G401 (cell line): ENCODE measurements around the gene TNIP1. TPM values are rescaled to one million over a fixed set of nuclear protein-coding genes. Genes with fewer than 3 reads are reported as not detected.

Experiments used
- DNase-seq: peaks from one replicate; pipeline ENCODE4 v3.0.0-alpha.2; 2015; ENCODE audit warnings: low spot score
- in situ Hi-C: cut with HindIII; loops from 2 replicates; pipeline ENCODE4 v1.10.0; 2016; ENCODE audit warnings: low sequenced_read_pairs, mixed read lengths
- total RNA-seq: library from RNA; depleted of rRNA; stranded (reverse); fragments of >200 nt; shearing (Covaris generic); gene quantifications from 2 replicates; pipeline ENCODE4 v1.2.3, GENCODE V29; 2014

TNIP1 gene
- total RNA-seq, 1 experiment from 2014 or later = 40.4 TPM

- in situ Hi-C loops = no loop called here
- no peak for DNase-seq
Observed at GRCh38 chr5:151017897-151018296, 62.9 kb downstream of the TNIP1 start.

GRCh38 chr5:151016700-151017099 lies 64.1 kb downstream of the TNIP1 start:
- in situ Hi-C loops = no loop called here
- DNase-seq = no peak

GRCh38 chr5:151015974-151016587 lies 64.8 kb downstream of the TNIP1 start:
- no peak for DNase-seq
- in situ Hi-C loops = no loop called here

- no peak for DNase-seq
- in situ Hi-C loops = no loop called here
Observed at GRCh38 chr5:151014680-151015343, 66.0 kb downstream of the TNIP1 start.

- in situ Hi-C loops = no loop called here
- no peak for DNase-seq
Observed at GRCh38 chr5:151012862-151013261, 68.0 kb downstream of the TNIP1 start.

GRCh38 chr5:151008906-151009305 lies 71.9 kb downstream of the TNIP1 start:
- in situ Hi-C loops = no loop called here
- no peak for DNase-seq

- no peak for DNase-seq
- in situ Hi-C loops = no loop called here
Observed at GRCh38 chr5:151008210-151008491, 72.7 kb downstream of the TNIP1 start.

- DNase-seq = no peak
- in situ Hi-C loops = no loop called here
Observed at GRCh38 chr5:151007430-151008209, 73.2 kb downstream of the TNIP1 start.

- no peak for DNase-seq
- in situ Hi-C loops = no loop called here
Observed at GRCh38 chr5:151006704-151007334, 74.0 kb downstream of the TNIP1 start.

- in situ Hi-C loops = no loop called here
- DNase-seq = no peak
Observed at GRCh38 chr5:151005950-151006576, 74.8 kb downstream of the TNIP1 start.

GRCh38 chr5:151005187-151005949 lies 75.5 kb downstream of the TNIP1 start:
- no peak for DNase-seq

GRCh38 chr5:151004499-151004898 lies 76.3 kb downstream of the TNIP1 start:
- in situ Hi-C loops = no loop called here
- DNase-seq = no peak

More at GRCh38 chr5:151005187-151005949, 75.5 kb downstream of the TNIP1 start:
- in situ Hi-C loops = no loop called here

GRCh38 chr5:151003503-151003860 lies 77.4 kb downstream of the TNIP1 start:
- in situ Hi-C loops = no loop called here
- DNase-seq = no peak

GRCh38 chr5:151002681-151003502 lies 77.9 kb downstream of the TNIP1 start:
- DNase-seq = no peak

GRCh38 chr5:151002250-151002649 lies 78.6 kb downstream of the TNIP1 start:
- in situ Hi-C loops = no loop called here
- DNase-seq = peak; percentile 49

More at GRCh38 chr5:151002681-151003502, 77.9 kb downstream of the TNIP1 start:
- in situ Hi-C loops = no loop called here

GRCh38 chr5:151001436-151001835 lies 79.4 kb downstream of the TNIP1 start:
- no peak for DNase-seq
- in situ Hi-C loops = no loop called here

- in situ Hi-C loops = no loop called here
- peak; percentile 49 for DNase-seq
Observed at GRCh38 chr5:150999704-151000442, 81.0 kb downstream of the TNIP1 start.
